H9 (cell line): Measurements from ENCODE around the gene MOSMO. TPM values are rescaled to one million over a fixed set of nuclear protein-coding genes. Genes with fewer than 3 reads are reported as not detected.

ENCODE experiments used
- DNase-seq: peaks from one replicate; pipeline ENCODE4 v3.0.0-alpha.2; 2017
- H2AFZ ChIP-seq: one replicate; pipeline ENCODE4 v1.6.1; 2013; ENCODE audit warnings: mild to moderate bottlenecking, low read length, control low read depth, moderate library complexity
- H2AK5ac ChIP-seq: 2 replicates; pipeline ENCODE4 v1.6.1; 2013; ENCODE audit warnings: low read length, control low read depth, mixed read lengths; ENCODE audit not compliant: insufficient read length
- H2BK120ac ChIP-seq: one replicate; pipeline ENCODE4 v1.6.1; 2013; ENCODE audit warnings: low read depth, mild to moderate bottlenecking, low read length, control low read depth, inconsistent platforms; ENCODE audit not compliant: poor library complexity, severe bottlenecking
- H2BK12ac ChIP-seq: 2 replicates; pipeline ENCODE4 v1.6.1; 2013; ENCODE audit warnings: low read length, control low read depth, mixed read lengths, low read depth; ENCODE audit not compliant: insufficient read length
- H2BK15ac ChIP-seq: 2 replicates; pipeline ENCODE4 v1.6.1; 2013; ENCODE audit warnings: low read depth, low read length, control low read depth
- H2BK20ac ChIP-seq: one replicate; pipeline ENCODE4 v1.6.1; 2013; ENCODE audit warnings: low read depth, mild to moderate bottlenecking, low read length, control low read depth, inconsistent platforms; ENCODE audit not compliant: poor library complexity, severe bottlenecking
- H2BK5ac ChIP-seq: 2 replicates; pipeline ENCODE4 v1.6.1; 2013; ENCODE audit warnings: low read length, control low read depth, mixed read lengths; ENCODE audit not compliant: insufficient read length
- H3K14ac ChIP-seq: 2 replicates; pipeline ENCODE4 v1.6.1; 2013; ENCODE audit warnings: low read length, control low read depth; ENCODE audit not compliant: insufficient read depth
- H3K18ac ChIP-seq: 2 replicates; pipeline ENCODE4 v1.6.1; 2013; ENCODE audit warnings: low read depth, mild to moderate bottlenecking, mixed read lengths, low read length, control low read depth; ENCODE audit not compliant: insufficient read length
- H3K23ac ChIP-seq: 2 replicates; pipeline ENCODE4 v1.6.1; 2013; ENCODE audit warnings: low read length, control low read depth, mixed read lengths, low read depth; ENCODE audit not compliant: insufficient read length
- H3K23me2 ChIP-seq: 2 replicates; pipeline ENCODE4 v1.6.1; 2013; ENCODE audit warnings: low read depth, mild to moderate bottlenecking, mixed read lengths, low read length, control low read depth; ENCODE audit not compliant: insufficient read length, poor library complexity, severe bottlenecking
- H3K27ac ChIP-seq: 2 replicates; pipeline ENCODE4 v1.5.1; 2013; ENCODE audit warnings: low read length, control low read depth, mixed read lengths, low read depth; ENCODE audit not compliant: insufficient read length
- H3K27me3 ChIP-seq: 2 replicates; pipeline ENCODE4 v1.6.1; 2013; ENCODE audit warnings: low read length, control low read depth, inconsistent platforms; ENCODE audit not compliant: insufficient read depth
- H3K4ac ChIP-seq: 2 replicates; pipeline ENCODE4 v1.6.1; 2013; ENCODE audit warnings: low read depth, mild to moderate bottlenecking, control low read depth, inconsistent platforms, low read length, moderate library complexity
- H3K4me1 ChIP-seq: 2 replicates; pipeline ENCODE4 v1.6.1; 2013; ENCODE audit warnings: low read length, control low read depth, inconsistent platforms; ENCODE audit not compliant: insufficient read depth
- H3K4me2 ChIP-seq: 2 replicates; pipeline ENCODE4 v1.6.1; 2013; ENCODE audit warnings: low read length, control low read depth, mixed read lengths; ENCODE audit not compliant: insufficient read length, insufficient read depth
- H3K56ac ChIP-seq: 2 replicates; pipeline ENCODE4 v1.6.1; 2013; ENCODE audit warnings: low read depth, mild to moderate bottlenecking, mixed read lengths, low read length, control low read depth; ENCODE audit not compliant: insufficient read length
- H3K79me1 ChIP-seq: 2 replicates; pipeline ENCODE4 v1.6.1; 2013; ENCODE audit warnings: low read depth, mild to moderate bottlenecking, moderate library complexity, low read length, control low read depth, inconsistent platforms; ENCODE audit not compliant: insufficient read depth, poor library complexity, severe bottlenecking
- H3K79me2 ChIP-seq: 2 replicates; pipeline ENCODE4 v1.6.1; 2013; ENCODE audit warnings: low read length, control low read depth, inconsistent platforms; ENCODE audit not compliant: insufficient read depth
- H3K9ac ChIP-seq: 2 replicates; pipeline ENCODE4 v1.6.1; 2013; ENCODE audit warnings: low read length, control low read depth, mixed read lengths; ENCODE audit not compliant: insufficient read length; ENCODE audit errors: extremely low read depth
- H3K9me3 ChIP-seq: one replicate; pipeline ENCODE4 v1.6.1; 2013; ENCODE audit warnings: low read depth, low read length, inconsistent platforms; ENCODE audit not compliant: control insufficient read depth
- H3T11ph ChIP-seq: one replicate; pipeline ENCODE4 v1.6.1; 2013; ENCODE audit warnings: mild to moderate bottlenecking, low read length, control low read depth, inconsistent platforms
- H4K20me1 ChIP-seq: one replicate; pipeline ENCODE4 v1.6.1; 2013; ENCODE audit not compliant: control insufficient read depth, insufficient read length, insufficient read depth
- H4K5ac ChIP-seq: 2 replicates; pipeline ENCODE4 v1.6.1; 2013; ENCODE audit warnings: low read depth, mild to moderate bottlenecking, mixed read lengths, low read length, control low read depth; ENCODE audit not compliant: insufficient read length
- H4K8ac ChIP-seq: replicated peaks from 2 replicates; pipeline ENCODE4 v1.6.1; 2013; ENCODE audit warnings: low read length, control low read depth, mixed read lengths, low read depth; ENCODE audit not compliant: insufficient read length
- H4K91ac ChIP-seq: 2 replicates; pipeline ENCODE4 v1.6.1; 2013; ENCODE audit warnings: low read depth, mild to moderate bottlenecking, moderate library complexity, mixed read lengths, low read length, control low read depth; ENCODE audit not compliant: insufficient read length
- H3K27ac Mint-ChIP-seq, 3 experiments: 2 replicates in 2 of 3; 3 replicates in 1 of 3; pipeline ENCODE4 v1.8.0; 2020 to 2021; ENCODE audit warnings: mixed read lengths in 3 of 3, mild to moderate bottlenecking in 1 of 3, moderate library complexity in 1 of 3
- H3K27me3 Mint-ChIP-seq: 2 replicates; pipeline ENCODE4 v1.8.0; 2021; ENCODE audit warnings: low read depth, mild to moderate bottlenecking, moderate library complexity, mixed read lengths
- H3K36me3 Mint-ChIP-seq, 3 experiments: 2 replicates in 2 of 3; 3 replicates in 1 of 3; pipeline ENCODE4 v1.8.0; 2020 to 2021; ENCODE audit warnings: low read depth in 3 of 3, mixed read lengths in 3 of 3; ENCODE audit not compliant: insufficient read depth in 1 of 3
- H3K4me1 Mint-ChIP-seq, 2 experiments: 2 replicates each; pipeline ENCODE4 v1.8.0; 2020; ENCODE audit warnings: mixed read lengths in 2 of 2
- H3K4me3 Mint-ChIP-seq, 2 experiments: 2 replicates in 1 of 2; 3 replicates in 1 of 2; pipeline ENCODE4 v1.8.0; 2020 to 2021; ENCODE audit warnings: mild to moderate bottlenecking in 2 of 2, mixed read lengths in 2 of 2, moderate library complexity in 1 of 2
- H3K9me3 Mint-ChIP-seq, 2 experiments: 2 replicates in 1 of 2; 3 replicates in 1 of 2; pipeline ENCODE4 v1.8.0; 2020; ENCODE audit warnings: mild to moderate bottlenecking in 2 of 2, mixed read lengths in 2 of 2, moderate library complexity in 1 of 2
- CTCF ChIP-seq: fragments of 200-600 bp; sonication (generic); conservative IDR thresholded peaks from 3 replicates; pipeline ENCODE4 v1.8.0; 2021; ENCODE audit warnings: antibody characterized with exemption, mild to moderate bottlenecking
- WGBS: extraction: QIAGEN DNeasy Blood & Tissue Kit; methylation state at CpG from one replicate; pipeline ENCODE4 v1.1.7; 2013; ENCODE audit warnings: missing lambda C conversion rate, low lambda C conversion rate, mixed read lengths; ENCODE audit not compliant: insufficient read length; ENCODE audit errors: extremely low coverage; 5-methylcytosine and 5-hydroxymethylcytosine counted together
- total RNA-seq: library from RNA; stranded (reverse); gene quantifications from 2 replicates; pipeline ENCODE4 v1.2.1, GENCODE V29; 2021

The MOSMO gene
- total RNA-seq, 1 experiment from 2014 or later: 13.5 TPM

- Mint-ChIP-seq H3K27ac (no peak overlapping the region), H3K4me3 (no peak overlapping the region), H3K9me3 (no peaks in the 10 kb centered on the region), H3K4me1 (peaks cover 11 to 12% of the 10 kb centered on the region in 2 experiments), H3K27me3 (no peaks in the 10 kb centered on the region), H3K36me3 (peaks cover 0 to 4% (median 0%) of the 10 kb centered on the region in 3 experiments; a peak in 3 of 7 replicates)
- no peak overlapping the region for H3K18ac ChIP-seq
- no peak overlapping the region for H4K8ac ChIP-seq
- H2BK120ac ChIP-seq: no peak overlapping the region
- H3K9me3 ChIP-seq: no peaks in the 10 kb centered on the region
- no peaks in the 10 kb centered on the region for H4K20me1 ChIP-seq
- H2BK12ac ChIP-seq: no peak overlapping the region
- H2BK20ac ChIP-seq: no peak overlapping the region
- no peaks in the 10 kb centered on the region; the same call in 1 of the 2 replicates for H3K79me2 ChIP-seq
- H4K5ac ChIP-seq: no peak overlapping the region
- H3K56ac ChIP-seq: no peak overlapping the region
- no peaks in the 10 kb centered on the region for H3K23me2 ChIP-seq
- no peak overlapping the region for H3K27ac ChIP-seq
- H3K9ac ChIP-seq: no peak overlapping the region
- TF ChIP-seq CTCF: no peak
- H2AFZ ChIP-seq: no peak overlapping the region
- H4K91ac ChIP-seq: no peak overlapping the region
- no peak overlapping the region for H3K14ac ChIP-seq
- no peak overlapping the region for H3K4me2 ChIP-seq
- H3K4me1 ChIP-seq: no peaks in the 10 kb centered on the region; the same call in 1 of the 2 replicates
- no peak overlapping the region for H2BK15ac ChIP-seq
- H3K4ac ChIP-seq: no peak overlapping the region
- no peak for DNase-seq
- no peaks in the 10 kb centered on the region for H3K27me3 ChIP-seq
- WGBS: no CpG with 5 or more reads among the region's 2 CpGs
- no peak overlapping the region for H3T11ph ChIP-seq
- no peak overlapping the region for H2BK5ac ChIP-seq
- no peak overlapping the region for H2AK5ac ChIP-seq
- H3K79me1 ChIP-seq: peaks cover 3% of the 10 kb centered on the region
- no peak overlapping the region for H3K23ac ChIP-seq
Observed at GRCh38 chr16:22031483-22032083, 23.7 kb downstream of the MOSMO start.
